ENCODE data around the gene CNN2. TPM values are rescaled to one million over a fixed set of nuclear protein-coding genes. Genes with fewer than 3 reads are reported as not detected.

The CNN2 gene
- total and polyA plus RNA-seq, 2 of the 13 experiments (the other 11 are each of a cell fraction or from before 2014, with no cell fraction given): 63.6 to 70.0 TPM

- TF ChIP-seq ZNF800 (CRISPR knock-in tag; IDR thresholded peaks at IDR 0.05) (no peak), ARNT (IDR thresholded peaks at IDR 0.05) (no peak), ZBTB38 (CRISPR knock-in tag; IDR thresholded peaks at IDR 0.05) (peak; percentile 22; the same call in 1 of the 2 replicates), ARNT2 (CRISPR knock-in tag; IDR thresholded peaks at IDR 0.05; ENCODE audit: low read depth) (no peak), ZNF296 (CRISPR knock-in tag; conservative IDR thresholded peaks at IDR 0.05) (no peak), SMARCC2 (IDR thresholded peaks at IDR 0.05) (no peak)
These were observed 41.9 kb downstream of the CNN2 start (continued) for GRCh38 chr19:1068009-1069001.

GRCh38 chr19:1069009-1069779 lies 42.8 kb downstream of the CNN2 start:
- 89% methylated on average over 25 of the region's 25 CpGs for WGBS (ENCODE audit: low lambda C conversion rate)
- H3K36me3 ChIP-seq (replicated peaks in 1 of 2; ENCODE audit: control insufficient read depth in 1 of 2, insufficient read depth in 2 of 2, low read length in 2 of 2): no peaks in the 10 kb centered on the region
- DNase-seq (ENCODE audit: low spot score) (no peak), FAIRE-seq (no peak), ATAC-seq (no peak)
- no peak overlapping the region for H3K9ac ChIP-seq (ENCODE audit: insufficient read depth, low read depth, low read length)
- no peak overlapping the region for H3K27ac ChIP-seq (ENCODE audit: extremely low read length, insufficient read depth, low read length)
- no peak overlapping the region for H2AFZ ChIP-seq (ENCODE audit: low read length)
- POLR2A ChIA-PET: no interaction called here
- no peak overlapping the region for H3K4me3 ChIP-seq (replicated peaks in 1 of 3; ENCODE audit: insufficient read depth in 1 of 3, low read depth in 2 of 3, low read length in 3 of 3)
- no peak overlapping the region for H3K4me2 ChIP-seq (ENCODE audit: low read depth, low read length)
- H3K27me3 ChIP-seq (ENCODE audit: control insufficient read depth in 1 of 2, insufficient read depth in 2 of 2, low read length in 2 of 2): no peaks in the 10 kb centered on the region
- no peaks in the 10 kb centered on the region for H4K20me1 ChIP-seq (ENCODE audit: insufficient read depth, low read length)
- H3K9me3 ChIP-seq (ENCODE audit: low read length): no peaks in the 10 kb centered on the region
- no peaks in the 10 kb centered on the region for H3K79me2 ChIP-seq (ENCODE audit: insufficient read depth, low read length)
- no TSS peak for BruUV-seq (replicated peaks)
- intact Hi-C loops (cut with micrococcal nuclease; ENCODE audit: unreplicated experiment) (no loop called here), in situ Hi-C loops (cut with HindIII; ENCODE audit: extremely low pct_ligation_motif_present, low pct_unique_long_range_greater_than_20kb) (loop anchor here (5.0 kb wide), 1 partner anchor 33 kb away; the partner anchor contains the start of gene GPX4)
- peaks cover 43% of the 10 kb centered on the region for H3K4me1 ChIP-seq (ENCODE audit: insufficient read depth, low read length)
- CTCF ChIA-PET (ENCODE audit: low intra/inter-chr PET ratio, low total read pairs): no interaction called here
- TF ChIP-seq ZFP36 (IDR thresholded peaks at IDR 0.05; ENCODE audit: borderline replicate concordance, low read depth, low read length, partially characterized antibody) (peak; percentile 25), PHF20 (CRISPR knock-in tag; IDR thresholded peaks at IDR 0.05) (no peak), HNRNPL (IDR thresholded peaks at IDR 0.05; ENCODE audit: low read depth, low read length) (0 out of 2 replicates have a peak, but pooled peaks have one; percentile 55), ZFP90 (CRISPR knock-in tag; IDR thresholded peaks at IDR 0.05; ENCODE audit: borderline replicate concordance) (no peak), CREB3 (CRISPR knock-in tag; IDR thresholded peaks at IDR 0.05) (no peak), ZNF576 (CRISPR knock-in tag; IDR thresholded peaks at IDR 0.05) (no peak), ZNF629 (CRISPR knock-in tag; conservative IDR thresholded peaks at IDR 0.05) (peak; percentile 87), MXI1 (IDR thresholded peaks at IDR 0.05; ENCODE audit: borderline replicate concordance, low read depth, low read length) (no peak), ZNF770 (CRISPR knock-in tag; IDR thresholded peaks at IDR 0.05) (no peak), JDP2 (CRISPR knock-in tag; IDR thresholded peaks at IDR 0.05; ENCODE audit: borderline replicate concordance) (no peak)

Data from HepG2 (cell line).